ENCODE measurements around the gene DNMT3B.

GRCh38 chr20:32718749-32719348, 43.3 kb upstream of the DNMT3B start:
- TF ChIP-seq ZNF324 (CRISPR knock-in tag; IDR thresholded peaks at IDR 0.05) (no peak), MEF2A (IDR thresholded peaks at IDR 0.05; ENCODE audit: control insufficient read depth, low read depth, low read length) (no peak), ETV6 (IDR thresholded peaks at IDR 0.05; ENCODE audit: borderline replicate concordance in 1 of 2, low read depth in 2 of 2, low read length in 1 of 2) (no peak), ETV6 (CRISPR knock-in tag; IDR thresholded peaks at IDR 0.05; ENCODE audit: borderline replicate concordance) (no peak), SMC3 (conservative IDR thresholded peaks at IDR 0.05; ENCODE audit: insufficient read depth, low read depth, low read length) (no peak), CREB1 (IDR thresholded peaks at IDR 0.05) (no peak), CREB1 (CRISPR knock-in tag; IDR thresholded peaks at IDR 0.05) (no peak), FOXJ3 (CRISPR knock-in tag; IDR thresholded peaks at IDR 0.05) (no peak), ZNF175 (CRISPR knock-in tag; IDR thresholded peaks at IDR 0.05; ENCODE audit: low read depth) (no peak), RAD51 (IDR thresholded peaks at IDR 0.05; ENCODE audit: borderline replicate concordance, low read depth) (no peak), HDAC6 (IDR thresholded peaks at IDR 0.05; ENCODE audit: low read depth, low read length) (no peak), KDM1A (IDR thresholded peaks at IDR 0.05) (no peak), POLR2A (conservative IDR thresholded peaks at IDR 0.05) (no peak)
- TF ChIP-seq, protein P1, sequence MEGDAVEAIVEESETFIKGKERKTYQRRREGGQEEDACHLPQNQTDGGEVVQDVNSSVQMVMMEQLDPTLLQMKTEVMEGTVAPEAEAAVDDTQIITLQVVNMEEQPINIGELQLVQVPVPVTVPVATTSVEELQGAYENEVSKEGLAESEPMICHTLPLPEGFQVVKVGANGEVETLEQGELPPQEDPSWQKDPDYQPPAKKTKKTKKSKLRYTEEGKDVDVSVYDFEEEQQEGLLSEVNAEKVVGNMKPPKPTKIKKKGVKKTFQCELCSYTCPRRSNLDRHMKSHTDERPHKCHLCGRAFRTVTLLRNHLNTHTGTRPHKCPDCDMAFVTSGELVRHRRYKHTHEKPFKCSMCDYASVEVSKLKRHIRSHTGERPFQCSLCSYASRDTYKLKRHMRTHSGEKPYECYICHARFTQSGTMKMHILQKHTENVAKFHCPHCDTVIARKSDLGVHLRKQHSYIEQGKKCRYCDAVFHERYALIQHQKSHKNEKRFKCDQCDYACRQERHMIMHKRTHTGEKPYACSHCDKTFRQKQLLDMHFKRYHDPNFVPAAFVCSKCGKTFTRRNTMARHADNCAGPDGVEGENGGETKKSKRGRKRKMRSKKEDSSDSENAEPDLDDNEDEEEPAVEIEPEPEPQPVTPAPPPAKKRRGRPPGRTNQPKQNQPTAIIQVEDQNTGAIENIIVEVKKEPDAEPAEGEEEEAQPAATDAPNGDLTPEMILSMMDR (IDR thresholded peaks at IDR 0.05 in 2 of 3, conservative IDR thresholded peaks at IDR 0.05 in 1 of 3; ENCODE audit: insufficient read depth in 2 of 3, low read depth in 1 of 3, low read length in 3 of 3), result no peak

All from K562 (cell line).